A673 (cell line): ENCODE measurements around the gene CMYA5.

Experiments used
- EZH2 ChIP-seq: fragments of 200-600 bp; sonication (generic); IDR thresholded peaks from 2 replicates; pipeline ENCODE4 v1.6.1; 2017; ENCODE audit warnings: borderline replicate concordance, low read depth, mild to moderate bottlenecking, mixed read lengths, antibody characterized with exemption, low read length; ENCODE audit not compliant: poor library complexity, severe bottlenecking
- TF ChIP-seq, protein P1 (sequence below): fragments of 300-800, 200-600 bp; sonication (generic); conservative IDR thresholded peaks from 2 replicates; pipeline ENCODE4 v1.5.1; 2017; ENCODE audit warnings: low read depth, mild to moderate bottlenecking, antibody characterized with exemption, low read length, moderate library complexity, mixed read lengths

GRCh38 chr5:79713727-79714126 is 24.1 kb downstream of the CMYA5 start:
- TF ChIP-seq, protein P1, sequence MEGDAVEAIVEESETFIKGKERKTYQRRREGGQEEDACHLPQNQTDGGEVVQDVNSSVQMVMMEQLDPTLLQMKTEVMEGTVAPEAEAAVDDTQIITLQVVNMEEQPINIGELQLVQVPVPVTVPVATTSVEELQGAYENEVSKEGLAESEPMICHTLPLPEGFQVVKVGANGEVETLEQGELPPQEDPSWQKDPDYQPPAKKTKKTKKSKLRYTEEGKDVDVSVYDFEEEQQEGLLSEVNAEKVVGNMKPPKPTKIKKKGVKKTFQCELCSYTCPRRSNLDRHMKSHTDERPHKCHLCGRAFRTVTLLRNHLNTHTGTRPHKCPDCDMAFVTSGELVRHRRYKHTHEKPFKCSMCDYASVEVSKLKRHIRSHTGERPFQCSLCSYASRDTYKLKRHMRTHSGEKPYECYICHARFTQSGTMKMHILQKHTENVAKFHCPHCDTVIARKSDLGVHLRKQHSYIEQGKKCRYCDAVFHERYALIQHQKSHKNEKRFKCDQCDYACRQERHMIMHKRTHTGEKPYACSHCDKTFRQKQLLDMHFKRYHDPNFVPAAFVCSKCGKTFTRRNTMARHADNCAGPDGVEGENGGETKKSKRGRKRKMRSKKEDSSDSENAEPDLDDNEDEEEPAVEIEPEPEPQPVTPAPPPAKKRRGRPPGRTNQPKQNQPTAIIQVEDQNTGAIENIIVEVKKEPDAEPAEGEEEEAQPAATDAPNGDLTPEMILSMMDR = no peak
- no peak for TF ChIP-seq EZH2
